WERI-Rb-1 (cell line): Measurements from ENCODE around the gene FNDC4.

Source experiments
- DNase-seq: peaks from one replicate; pipeline ENCODE4 v3.0.0-alpha.2; 2020
- H3K27ac ChIP-seq: fragments of 250-450 bp; sonication (Bioruptor Pico); 2 replicates; pipeline ENCODE4 v1.5.1; 2020; ENCODE audit warnings: mild to moderate bottlenecking, moderate library complexity
- H3K27me3 ChIP-seq: fragments of 250-450 bp; sonication (Bioruptor Pico); 2 replicates; pipeline ENCODE4 v1.5.1; 2021; ENCODE audit warnings: mild to moderate bottlenecking, low read depth, moderate library complexity; ENCODE audit not compliant: insufficient read depth, severe bottlenecking
- H3K36me3 ChIP-seq: fragments of 250-450 bp; sonication (Bioruptor Pico); 2 replicates; pipeline ENCODE4 v1.5.1; 2020; ENCODE audit warnings: mild to moderate bottlenecking, moderate library complexity
- H3K4me3 ChIP-seq: 2 replicates; pipeline ENCODE4 v1.5.1; 2011; ENCODE audit warnings: low read depth, mild to moderate bottlenecking, control low read depth, low read length
- H3K9me3 ChIP-seq: fragments of 250-450 bp; sonication (Bioruptor Pico); 2 replicates; pipeline ENCODE4 v1.5.1; 2021; ENCODE audit warnings: mild to moderate bottlenecking, moderate library complexity; ENCODE audit not compliant: severe bottlenecking
- CTCF ChIP-seq: IDR thresholded peaks from 2 replicates; pipeline ENCODE4 v1.5.1; 2011; ENCODE audit warnings: low read depth, mild to moderate bottlenecking, control low read depth, inconsistent platforms, low read length

FNDC4 gene

GRCh38 chr2:27461118-27461517 lies 33.9 kb downstream of the FNDC4 start:
- no peaks in the 10 kb centered on the region for H3K27me3 ChIP-seq
- no peak for TF ChIP-seq CTCF
- H3K9me3 ChIP-seq = no peaks in the 10 kb centered on the region
- DNase-seq = no peak
- H3K4me3 ChIP-seq = no peak overlapping the region
- H3K27ac ChIP-seq = no peak overlapping the region
- peaks cover 15% of the 10 kb centered on the region for H3K36me3 ChIP-seq

GRCh38 chr2:27453968-27454367 lies 41.0 kb downstream of the FNDC4 start:
- H3K36me3 ChIP-seq = peaks cover 30% of the 10 kb centered on the region
- no peak overlapping the region for H3K4me3 ChIP-seq
- peak; percentile 44 for TF ChIP-seq CTCF
- peak; percentile 46 for DNase-seq
- no peak overlapping the region for H3K27ac ChIP-seq
- no peaks in the 10 kb centered on the region for H3K27me3 ChIP-seq
- H3K9me3 ChIP-seq = no peaks in the 10 kb centered on the region

- Histone ChIP-seq H3K27ac (no peak overlapping the region), H3K4me3 (no peak overlapping the region), H3K9me3 (no peaks in the 10 kb centered on the region), H3K36me3 (peaks cover 41% of the 10 kb centered on the region), H3K27me3 (no peaks in the 10 kb centered on the region)
- no peak for DNase-seq
- no peak for TF ChIP-seq CTCF
Observed at GRCh38 chr2:27451095-27451494, 43.9 kb downstream of the FNDC4 start.

- Histone ChIP-seq H3K36me3 (peaks cover 64% of the 10 kb centered on the region), H3K27ac (no peak overlapping the region), H3K9me3 (no peaks in the 10 kb centered on the region), H3K27me3 (no peaks in the 10 kb centered on the region), H3K4me3 (no peak overlapping the region)
- TF ChIP-seq CTCF = no peak
- DNase-seq = no peak
Observed at GRCh38 chr2:27448381-27448780, 46.6 kb downstream of the FNDC4 start.

- no peak for DNase-seq
- no peak overlapping the region for H3K4me3 ChIP-seq
- peaks cover 71% of the 10 kb centered on the region for H3K36me3 ChIP-seq
Observed at GRCh38 chr2:27446057-27446456, 48.9 kb downstream of the FNDC4 start.

More at GRCh38 chr2:27446057-27446456, 48.9 kb downstream of the FNDC4 start:
- H3K9me3 ChIP-seq = no peaks in the 10 kb centered on the region
- no peak for TF ChIP-seq CTCF
- H3K27ac ChIP-seq = no peak overlapping the region
- no peaks in the 10 kb centered on the region for H3K27me3 ChIP-seq
